Left lung (tissue), 10 donors: Measurements from ENCODE around the gene MBNL1. TPM values are rescaled to one million over a fixed set of nuclear protein-coding genes. Genes with fewer than 3 reads are reported as not detected.

Experiments
- ATAC-seq: fragments of 200-7000 bp; cut with Tn5 transposase; one replicate; pipeline ENCODE4 v1.9.1; 2020; ENCODE audit warnings: moderate library complexity
- DNase-seq, 4 donors: peaks; one replicate each; pipeline ENCODE4 v3.0.0-alpha.2; 2013 to 2020
- H3K27ac ChIP-seq, 2 donors: fragments of 200-600 bp; sonication (generic) in 1 of 2; one replicate each; pipeline versions ENCODE4 v1.5.0 to v1.8.0; 2020 to 2021
- H3K27me3 ChIP-seq, 2 donors: fragments of 200-600 bp; sonication (generic) in 1 of 2; one replicate each; pipeline versions ENCODE4 v1.5.0 to v1.8.0; 2020 to 2021
- H3K36me3 ChIP-seq, 2 donors: fragments of 200-600 bp; sonication (generic) in 1 of 2; one replicate each; pipeline versions ENCODE4 v1.5.0 to v1.8.0; 2020 to 2021
- H3K4me1 ChIP-seq, 2 donors: fragments of 200-600 bp; one replicate each; pipeline ENCODE4 v1.8.0; 2021
- H3K4me3 ChIP-seq, 2 donors: fragments of 200-600 bp; sonication (generic) in 1 of 2; one replicate each; pipeline versions ENCODE4 v1.5.0 to v1.8.0; 2020 to 2021; ENCODE audit warnings: mild to moderate bottlenecking in 1 of 2
- H3K9me3 ChIP-seq, 2 donors: fragments of 200-600 bp; sonication (generic) in 1 of 2; one replicate each; pipeline versions ENCODE4 v1.5.0 to v1.8.0; 2020 to 2021
- intact Hi-C, 2 donors: fragments of 100-400 bp; cut with DNase I; formaldehyde crosslinking; loops; one replicate each; pipeline versions ENCODE4 v1.11.2 to v1.14.2; 2022
- polyA plus RNA-seq, 6 donors: library from polyadenylated mRNA; unstranded; fragments of 120-200 nt; gene quantifications; one replicate each; pipeline ENCODE4 v1.2.1, GENCODE V29; 2013; ENCODE audit not compliant: insufficient read length in 6 of 6
- total RNA-seq, 2 donors: library from RNA; stranded (reverse); fragmentation: NEBNext Ultra II Directional; extraction: Animal tissue kit (Norgen Biotek cat#: 25700); gene quantifications; one replicate each; pipeline ENCODE4 v1.2.1, GENCODE V29; 2021
- TF ChIP-seq, protein P1 (sequence below), 2 donors: fragments of 200-600 bp; sonication (generic) in 1 of 2; IDR thresholded peaks; one replicate each; pipeline versions ENCODE4 v1.5.0 to v1.8.0; 2021; ENCODE audit warnings: antibody characterized with exemption in 2 of 2
- donor health status: DM: no; HTN: yes; CAD: no.
- donor health status: DM: no; HTN: no; CAD: no.

The MBNL1 gene
- total and polyA plus RNA-seq, 8 donors, result 92.3 to 246 (median 109) TPM

DNA sequence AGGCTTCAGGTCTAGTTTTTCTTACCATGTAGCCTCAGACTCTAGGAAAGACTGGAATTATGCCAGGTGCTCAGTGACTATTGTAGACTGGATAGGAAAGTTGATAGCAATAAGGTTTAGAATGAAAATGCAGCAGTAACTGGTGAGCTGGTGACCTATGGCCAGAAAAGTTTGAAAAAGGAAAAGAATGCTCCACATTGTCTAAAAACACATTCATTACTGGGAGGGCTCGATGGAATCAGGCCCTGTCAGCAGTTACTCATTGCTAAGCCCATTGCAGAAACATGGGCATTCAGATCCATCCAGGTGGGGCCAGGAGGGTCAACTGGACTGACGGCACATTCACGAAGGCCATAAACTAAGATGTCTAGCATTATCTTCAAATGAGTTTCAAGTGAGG is 8.7 kb upstream of the MBNL1 start:
- DNase-seq, result no peak
- intact Hi-C loops, result no loop called here
- Histone ChIP-seq H3K27me3 (no peaks in the 10 kb centered on the region), H3K4me3 (no peak overlapping the region), H3K4me1 (peaks cover 13 to 47% of the 10 kb centered on the region in 2 donors), H3K36me3 (no peaks in the 10 kb centered on the region), H3K27ac (no peak overlapping the region), H3K9me3 (no peaks in the 10 kb centered on the region)
- no peak for ATAC-seq
- TF ChIP-seq, protein P1, sequence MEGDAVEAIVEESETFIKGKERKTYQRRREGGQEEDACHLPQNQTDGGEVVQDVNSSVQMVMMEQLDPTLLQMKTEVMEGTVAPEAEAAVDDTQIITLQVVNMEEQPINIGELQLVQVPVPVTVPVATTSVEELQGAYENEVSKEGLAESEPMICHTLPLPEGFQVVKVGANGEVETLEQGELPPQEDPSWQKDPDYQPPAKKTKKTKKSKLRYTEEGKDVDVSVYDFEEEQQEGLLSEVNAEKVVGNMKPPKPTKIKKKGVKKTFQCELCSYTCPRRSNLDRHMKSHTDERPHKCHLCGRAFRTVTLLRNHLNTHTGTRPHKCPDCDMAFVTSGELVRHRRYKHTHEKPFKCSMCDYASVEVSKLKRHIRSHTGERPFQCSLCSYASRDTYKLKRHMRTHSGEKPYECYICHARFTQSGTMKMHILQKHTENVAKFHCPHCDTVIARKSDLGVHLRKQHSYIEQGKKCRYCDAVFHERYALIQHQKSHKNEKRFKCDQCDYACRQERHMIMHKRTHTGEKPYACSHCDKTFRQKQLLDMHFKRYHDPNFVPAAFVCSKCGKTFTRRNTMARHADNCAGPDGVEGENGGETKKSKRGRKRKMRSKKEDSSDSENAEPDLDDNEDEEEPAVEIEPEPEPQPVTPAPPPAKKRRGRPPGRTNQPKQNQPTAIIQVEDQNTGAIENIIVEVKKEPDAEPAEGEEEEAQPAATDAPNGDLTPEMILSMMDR (IDR thresholded peaks at IDR 0.05), result no peak

DNA sequence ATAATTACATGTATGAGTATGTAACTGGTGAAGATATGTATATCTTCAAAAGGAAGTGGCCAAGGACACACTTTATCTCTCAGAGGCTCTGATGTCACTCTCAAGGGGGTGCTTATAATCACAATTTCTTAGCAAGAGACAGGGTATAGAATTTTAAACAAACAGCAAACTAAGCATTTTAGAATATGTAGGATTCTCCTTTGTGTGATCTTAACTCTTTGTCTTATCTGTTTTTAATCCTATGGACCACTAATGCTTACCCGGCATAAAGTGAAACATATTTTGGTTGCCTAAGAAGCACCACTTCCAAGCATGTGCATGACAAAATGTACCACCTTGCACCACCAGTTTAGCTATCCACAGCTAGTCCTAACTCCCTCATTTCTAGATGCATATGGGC is 8.2 kb upstream of the MBNL1 start:
- intact Hi-C loops, result no loop called here
- no peak for ATAC-seq
- DNase-seq, result no peak
- Histone ChIP-seq H3K4me1 (peaks cover 13 to 49% of the 10 kb centered on the region in 2 donors), H3K27me3 (no peaks in the 10 kb centered on the region), H3K4me3 (no peak overlapping the region), H3K9me3 (no peaks in the 10 kb centered on the region), H3K27ac (no peak overlapping the region), H3K36me3 (no peaks in the 10 kb centered on the region)
- TF ChIP-seq, protein P1 (IDR thresholded peaks at IDR 0.05), result no peak

DNA sequence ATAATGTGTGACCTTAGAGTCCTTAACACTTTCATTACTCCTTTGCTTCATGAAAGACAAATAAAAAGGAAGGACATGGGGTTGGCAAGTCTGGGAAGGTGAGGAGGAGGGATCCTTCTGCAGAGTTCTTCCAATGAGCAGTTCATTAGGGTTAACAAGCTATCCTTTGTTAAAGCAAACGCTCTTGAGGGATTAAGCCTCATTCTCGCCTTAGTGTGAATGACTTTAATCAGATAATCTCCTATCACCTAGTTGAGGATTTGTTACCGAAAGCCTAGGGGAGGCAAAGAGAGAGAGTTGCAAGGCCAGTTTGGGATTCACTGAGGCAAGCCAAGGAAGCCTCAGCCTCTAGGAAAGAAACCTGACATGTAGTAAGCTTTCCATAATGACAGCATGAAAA is 7.4 kb upstream of the MBNL1 start:
- no peaks in the 10 kb centered on the region for H3K36me3 ChIP-seq
- TF ChIP-seq, protein P1 (IDR thresholded peaks at IDR 0.05), result no peak
- H3K27me3 ChIP-seq, result no peaks in the 10 kb centered on the region
- DNase-seq (no peak), ATAC-seq (no peak)
- H3K27ac ChIP-seq, result no peak overlapping the region
- H3K4me1 ChIP-seq, result peaks cover 13 to 53% of the 10 kb centered on the region in 2 donors
- intact Hi-C loops, result no loop called here
- H3K9me3 ChIP-seq, result no peaks in the 10 kb centered on the region
- H3K4me3 ChIP-seq, result no peak overlapping the region

DNA sequence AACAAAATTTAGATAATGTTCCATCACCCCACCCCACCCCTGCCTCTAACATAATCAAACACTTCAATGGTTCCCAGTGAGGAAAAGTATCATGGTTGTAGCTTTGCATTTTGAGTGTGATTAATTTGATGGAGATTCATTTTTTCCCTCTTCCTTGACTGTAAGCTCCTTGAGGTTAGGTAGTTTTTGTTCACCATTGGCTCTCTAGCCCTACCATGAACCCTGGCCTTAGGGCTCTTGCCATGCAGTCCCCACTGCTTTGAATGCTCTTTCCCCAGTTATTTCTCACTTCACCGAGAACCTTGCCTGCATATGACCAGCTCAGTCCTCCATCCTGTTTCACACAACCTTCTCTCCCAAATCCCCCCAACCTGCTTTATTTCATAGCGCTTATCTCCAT is 5.0 kb upstream of the MBNL1 start:
- no peaks in the 10 kb centered on the region for H3K9me3 ChIP-seq
- TF ChIP-seq, protein P1 (IDR thresholded peaks at IDR 0.05), result no peak
- no peaks in the 10 kb centered on the region for H3K36me3 ChIP-seq
- no peaks in the 10 kb centered on the region for H3K27me3 ChIP-seq
- H3K27ac ChIP-seq, result no peak overlapping the region
- DNase-seq (no peak), ATAC-seq (no peak)
- peaks cover 22 to 49% of the 10 kb centered on the region in 2 donors for H3K4me1 ChIP-seq
- intact Hi-C loops, result no loop called here
- no peak overlapping the region for H3K4me3 ChIP-seq

DNA sequence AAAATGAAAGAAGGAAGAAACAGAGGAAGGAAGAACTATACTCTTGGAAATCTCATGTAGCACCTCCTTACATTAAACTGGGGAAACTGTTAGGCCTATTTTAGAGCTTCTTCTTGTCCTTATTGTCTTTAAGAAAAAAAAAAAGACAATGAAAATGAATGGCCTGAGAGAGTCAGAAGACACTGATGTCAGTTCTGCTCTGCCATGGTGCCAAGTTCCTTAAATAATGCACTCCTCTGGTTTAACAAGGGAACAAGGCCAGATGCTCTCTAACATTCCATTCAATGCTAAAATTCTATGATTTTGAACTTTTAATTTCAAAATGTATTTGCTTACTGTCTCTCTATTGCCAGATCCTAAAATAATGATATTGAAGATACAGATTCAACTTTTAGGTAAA is 4.4 kb upstream of the MBNL1 start:
- no peak overlapping the region for H3K27ac ChIP-seq

More for the DNA sequence above, 4.4 kb upstream of the MBNL1 start:
- H3K4me1 ChIP-seq, result peaks cover 17 to 42% of the 10 kb centered on the region in 2 donors
- no peaks in the 10 kb centered on the region for H3K36me3 ChIP-seq
- TF ChIP-seq, protein P1 (IDR thresholded peaks at IDR 0.05), result no peak
- H3K4me3 ChIP-seq, result no peak overlapping the region
- no peak for ATAC-seq
- intact Hi-C loops, result no loop called here
- no peak for DNase-seq
- no peaks in the 10 kb centered on the region for H3K9me3 ChIP-seq
- no peaks in the 10 kb centered on the region for H3K27me3 ChIP-seq
